SU-DHL-6 (cell line): ENCODE data around the gene EHBP1.

Experiments used
- H2AFZ ChIP-seq: fragments of 200-600 bp; sonication (generic); 2 replicates; pipeline ENCODE4 v1.6.1; 2014; ENCODE audit warnings: low read depth, mild to moderate bottlenecking, moderate library complexity, mixed read lengths, antibody characterized with exemption, low read length; ENCODE audit not compliant: severe bottlenecking
- H3F3A ChIP-seq: fragments of 200-600 bp; shearing (Covaris generic); 2 replicates; pipeline ENCODE4 v1.6.0; 2016; ENCODE audit warnings: antibody characterized with exemption, mild to moderate bottlenecking; ENCODE audit not compliant: insufficient read depth
- H3K27ac ChIP-seq: fragments of 200-600 bp; sonication (generic); 2 replicates; pipeline ENCODE4 v1.5.1; 2016; ENCODE audit warnings: low read depth, mild to moderate bottlenecking, low read length, moderate library complexity, mixed read lengths
- H3K27me3 ChIP-seq: fragments of 200-600 bp; sonication (generic), shearing (Covaris generic); 2 replicates; pipeline ENCODE4 v1.6.0; 2014; ENCODE audit warnings: mild to moderate bottlenecking, low read length
- H3K36me3 ChIP-seq: fragments of 200-600 bp; sonication (generic); 2 replicates; pipeline ENCODE4 v1.6.1; 2014; ENCODE audit warnings: mild to moderate bottlenecking, low read length, mixed read lengths
- H3K4me2 ChIP-seq: fragments of 300-600, 200-600 bp; shearing (Covaris generic), sonication (generic); 2 replicates; pipeline ENCODE4 v1.6.0; 2014; ENCODE audit warnings: low read length, low read depth, mild to moderate bottlenecking; ENCODE audit not compliant: poor library complexity, severe bottlenecking
- H3K4me3 ChIP-seq: fragments of 200-600 bp; sonication (generic); 2 replicates; pipeline ENCODE4 v1.5.1; 2014; ENCODE audit warnings: antibody characterized with exemption, low read length, mild to moderate bottlenecking, mixed read lengths; ENCODE audit not compliant: insufficient read depth, poor library complexity, severe bottlenecking
- H3K79me2 ChIP-seq: fragments of 200-600 bp; sonication (generic); 2 replicates; pipeline ENCODE4 v1.6.1; 2014; ENCODE audit warnings: mild to moderate bottlenecking, low read length, moderate library complexity; ENCODE audit not compliant: insufficient read depth
- H3K9ac ChIP-seq: fragments of 200-600 bp; sonication (generic); 2 replicates; pipeline ENCODE4 v1.7.0; 2014; ENCODE audit warnings: mild to moderate bottlenecking, low read length
- H3K9me2 ChIP-seq: fragments of 200-600 bp; sonication (generic); replicated peaks from 2 replicates; pipeline ENCODE4 v1.6.1; 2014; ENCODE audit warnings: low read length; ENCODE audit not compliant: insufficient read depth
- H3K9me3 ChIP-seq: fragments of 200-600 bp; sonication (generic); 2 replicates; pipeline ENCODE4 v1.6.1; 2014; ENCODE audit warnings: low read length, mixed read lengths; ENCODE audit not compliant: insufficient read depth
- H4K20me1 ChIP-seq: fragments of 200-600 bp; sonication (generic); 2 replicates; pipeline ENCODE4 v1.6.1; 2014; ENCODE audit warnings: low read depth, mild to moderate bottlenecking, antibody characterized with exemption, low read length, moderate library complexity, mixed read lengths
- EZH2phosphoT487 ChIP-seq: fragments of 200-600 bp; sonication (generic), shearing (Covaris generic); conservative IDR thresholded peaks from 2 replicates; pipeline ENCODE4 v1.6.1; 2018; ENCODE audit warnings: mild to moderate bottlenecking, antibody characterized with exemption, low read length, moderate library complexity, mixed read lengths
- TF ChIP-seq, protein P1 (sequence below): fragments of 200-600 bp; sonication (generic); IDR thresholded peaks from one replicate; pipeline ENCODE4 v1.5.1; 2017; ENCODE audit warnings: antibody characterized with exemption, mild to moderate bottlenecking, low read length, moderate library complexity; ENCODE audit not compliant: insufficient read depth, poor library complexity, severe bottlenecking

EHBP1 gene

DNA sequence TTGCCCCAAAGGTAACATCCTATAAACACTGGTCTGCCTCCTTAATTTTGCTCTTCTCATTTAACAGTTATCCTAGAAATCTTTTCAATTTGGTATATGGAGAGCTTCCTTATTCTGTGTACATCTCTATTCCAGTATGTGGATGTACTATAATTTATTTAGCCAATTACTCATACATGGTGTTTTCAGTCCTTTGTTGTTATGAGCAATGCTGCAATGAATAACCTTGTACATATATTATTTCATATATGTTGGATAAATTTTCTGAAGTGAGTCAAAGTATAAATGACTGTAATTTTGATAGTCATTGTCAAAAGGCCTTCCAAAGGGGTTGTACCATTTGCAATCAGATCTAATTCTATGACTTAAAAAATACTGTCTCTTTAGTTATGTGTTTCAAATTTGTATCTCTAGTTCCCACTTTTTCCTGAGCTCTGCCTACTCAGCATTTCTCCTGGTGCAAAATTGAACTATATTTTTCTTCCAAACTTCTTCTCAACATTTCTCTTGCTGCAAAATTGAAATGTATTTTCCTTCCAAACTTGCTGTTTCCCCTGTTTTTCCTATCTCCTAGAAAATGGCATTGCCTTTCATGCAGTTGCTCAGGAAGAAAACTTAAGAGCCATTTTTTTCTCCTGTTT, 191.8 kb downstream of the EHBP1 start:
- Histone ChIP-seq H3K4me2 (no peak overlapping the region), H3K27me3 (no peaks in the 10 kb centered on the region), H3K79me2 (no peaks in the 10 kb centered on the region), H3K36me3 (no peaks in the 10 kb centered on the region), H3K9me2 (no peaks in the 10 kb centered on the region), H4K20me1 (no peaks in the 10 kb centered on the region), H3K9me3 (no peaks in the 10 kb centered on the region), H3K27ac (no peak overlapping the region), H3K9ac (no peak overlapping the region), H3K4me3 (no peak overlapping the region), H2AFZ (no peak overlapping the region), H3F3A (no peaks in the 10 kb centered on the region)
- TF ChIP-seq, protein P1, sequence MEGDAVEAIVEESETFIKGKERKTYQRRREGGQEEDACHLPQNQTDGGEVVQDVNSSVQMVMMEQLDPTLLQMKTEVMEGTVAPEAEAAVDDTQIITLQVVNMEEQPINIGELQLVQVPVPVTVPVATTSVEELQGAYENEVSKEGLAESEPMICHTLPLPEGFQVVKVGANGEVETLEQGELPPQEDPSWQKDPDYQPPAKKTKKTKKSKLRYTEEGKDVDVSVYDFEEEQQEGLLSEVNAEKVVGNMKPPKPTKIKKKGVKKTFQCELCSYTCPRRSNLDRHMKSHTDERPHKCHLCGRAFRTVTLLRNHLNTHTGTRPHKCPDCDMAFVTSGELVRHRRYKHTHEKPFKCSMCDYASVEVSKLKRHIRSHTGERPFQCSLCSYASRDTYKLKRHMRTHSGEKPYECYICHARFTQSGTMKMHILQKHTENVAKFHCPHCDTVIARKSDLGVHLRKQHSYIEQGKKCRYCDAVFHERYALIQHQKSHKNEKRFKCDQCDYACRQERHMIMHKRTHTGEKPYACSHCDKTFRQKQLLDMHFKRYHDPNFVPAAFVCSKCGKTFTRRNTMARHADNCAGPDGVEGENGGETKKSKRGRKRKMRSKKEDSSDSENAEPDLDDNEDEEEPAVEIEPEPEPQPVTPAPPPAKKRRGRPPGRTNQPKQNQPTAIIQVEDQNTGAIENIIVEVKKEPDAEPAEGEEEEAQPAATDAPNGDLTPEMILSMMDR = no peak
- no peak for TF ChIP-seq EZH2phosphoT487

DNA sequence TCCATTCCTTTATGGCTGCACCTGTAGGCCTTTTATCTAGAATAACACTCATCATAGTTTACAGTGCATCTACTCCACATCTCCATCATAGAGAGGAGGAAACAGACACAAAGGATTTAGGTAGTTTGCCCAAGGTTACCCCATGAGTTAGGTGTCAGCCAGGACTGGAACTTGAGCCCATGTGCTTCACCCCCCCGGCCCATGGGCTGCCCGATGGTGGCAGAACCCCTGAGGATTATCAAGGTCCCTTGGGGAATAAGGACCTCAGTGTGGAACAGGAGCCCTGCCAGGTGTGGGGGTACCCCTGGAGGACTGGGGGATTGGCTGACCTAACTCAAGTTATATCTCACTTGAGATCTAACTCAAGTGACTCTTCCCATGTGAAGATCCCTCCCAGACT, 198.8 kb downstream of the EHBP1 start:
- Histone ChIP-seq H3K4me2 (no peak overlapping the region), H3K27me3 (no peaks in the 10 kb centered on the region), H3F3A (no peaks in the 10 kb centered on the region), H3K36me3 (no peaks in the 10 kb centered on the region), H3K9ac (no peak overlapping the region), H3K9me2 (no peaks in the 10 kb centered on the region), H3K27ac (no peak overlapping the region), H3K79me2 (no peaks in the 10 kb centered on the region), H4K20me1 (no peaks in the 10 kb centered on the region), H3K9me3 (no peaks in the 10 kb centered on the region), H2AFZ (no peak overlapping the region), H3K4me3 (no peak overlapping the region)
- TF ChIP-seq EZH2phosphoT487 = no peak
- TF ChIP-seq, protein P1 = no peak

DNA sequence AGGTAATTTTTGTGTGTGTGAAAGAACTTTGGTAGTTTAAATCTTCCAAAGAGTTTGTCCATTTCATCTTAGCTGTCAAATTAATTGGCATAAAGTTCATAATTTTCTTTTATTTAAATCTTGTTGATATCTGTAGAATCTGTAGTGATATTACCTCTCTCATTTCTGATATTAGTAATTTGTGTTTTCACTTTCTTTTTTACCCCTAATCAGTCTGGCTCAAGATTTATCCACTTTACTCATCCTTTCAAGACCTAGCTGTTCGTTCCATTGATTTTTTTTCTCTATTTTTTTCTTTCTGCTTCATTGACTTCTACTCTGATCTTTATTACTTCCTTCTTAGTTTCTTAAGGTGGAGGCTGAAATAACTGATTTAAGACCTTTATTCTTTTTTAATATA, 202.6 kb downstream of the EHBP1 start:
- H3K79me2 ChIP-seq = no peaks in the 10 kb centered on the region
- no peak overlapping the region for H3K27ac ChIP-seq
- H3K4me3 ChIP-seq = no peak overlapping the region
- no peaks in the 10 kb centered on the region for H3F3A ChIP-seq
- H3K36me3 ChIP-seq = no peaks in the 10 kb centered on the region
- no peak overlapping the region for H2AFZ ChIP-seq
- H3K9me3 ChIP-seq = no peaks in the 10 kb centered on the region
- H4K20me1 ChIP-seq = no peaks in the 10 kb centered on the region
- no peak for TF ChIP-seq EZH2phosphoT487
- no peak overlapping the region for H3K4me2 ChIP-seq
- no peaks in the 10 kb centered on the region for H3K27me3 ChIP-seq
- H3K9me2 ChIP-seq = no peaks in the 10 kb centered on the region
- H3K9ac ChIP-seq = no peak overlapping the region

DNA sequence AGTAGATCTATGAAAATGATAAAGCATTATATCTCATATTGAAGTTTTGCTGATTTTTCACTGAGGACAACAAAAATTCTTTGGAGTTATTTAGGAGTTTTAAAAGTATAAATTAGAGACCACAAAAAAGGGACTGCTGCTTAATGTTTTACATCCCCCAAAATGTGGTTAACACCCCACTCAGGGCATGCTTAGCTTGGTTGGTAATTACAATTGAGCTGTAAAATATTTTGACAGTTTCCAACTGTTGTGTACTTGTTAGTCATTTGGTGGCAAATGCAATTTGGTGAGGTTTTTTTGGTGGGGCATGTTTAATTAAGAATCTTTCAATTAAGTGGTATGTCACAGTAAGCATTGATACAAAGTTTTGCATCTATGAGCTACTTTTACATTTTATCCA, 207.8 kb downstream of the EHBP1 start:
- Histone ChIP-seq H3K27me3 (no peaks in the 10 kb centered on the region), H3K9me2 (no peaks in the 10 kb centered on the region), H3K4me3 (no peak overlapping the region), H3K9me3 (no peaks in the 10 kb centered on the region), H4K20me1 (no peaks in the 10 kb centered on the region), H3K27ac (no peak overlapping the region), H3K79me2 (no peaks in the 10 kb centered on the region), H3K4me2 (no peak overlapping the region), H3K9ac (no peak overlapping the region), H3F3A (no peaks in the 10 kb centered on the region), H3K36me3 (no peaks in the 10 kb centered on the region), H2AFZ (no peak overlapping the region)
- TF ChIP-seq, protein P1 = no peak
- TF ChIP-seq EZH2phosphoT487 = no peak
